Activated naive CD8-positive, alpha-beta T cell (primary cell): Measurements from ENCODE around the gene FANK1.
"Not testable (repeated sequence)": the region's sequence is repeated elsewhere in the genome, so short reads cannot be mapped to it uniquely, and the experiment has no call there.

Experiments
- H3K27ac Mint-ChIP-seq: one replicate; pipeline ENCODE4 v1.8.0; 2021; ENCODE audit warnings: mixed read lengths
- H3K27me3 Mint-ChIP-seq: one replicate; pipeline ENCODE4 v1.8.0; 2021; ENCODE audit warnings: mixed read lengths
- H3K36me3 Mint-ChIP-seq: one replicate; pipeline ENCODE4 v1.8.0; 2021; ENCODE audit warnings: mixed read lengths
- H3K4me1 Mint-ChIP-seq: one replicate; pipeline ENCODE4 v1.8.0; 2021; ENCODE audit warnings: low read depth, mixed read lengths
- H3K4me3 Mint-ChIP-seq: one replicate; pipeline ENCODE4 v1.8.0; 2021; ENCODE audit warnings: mild to moderate bottlenecking, mixed read lengths
- H3K9me3 Mint-ChIP-seq: one replicate; pipeline ENCODE4 v1.8.0; 2021; ENCODE audit warnings: low read depth, mixed read lengths

The FANK1 gene

GRCh38 chr10:125907598-125907997 is 11.2 kb downstream of the FANK1 start:
- H3K27me3 Mint-ChIP-seq, H3K36me3 Mint-ChIP-seq, H3K9me3 Mint-ChIP-seq, H3K27ac Mint-ChIP-seq, H3K4me3 Mint-ChIP-seq, H3K4me1 Mint-ChIP-seq: not testable (repeated sequence)

- H3K27ac Mint-ChIP-seq, H3K4me3 Mint-ChIP-seq, H3K36me3 Mint-ChIP-seq: not testable (repeated sequence)
These were observed 12.4 kb downstream of the FANK1 start for GRCh38 chr10:125908813-125909212.

GRCh38 chr10:125909491-125909890 is 13.1 kb downstream of the FANK1 start:
- H3K27me3 Mint-ChIP-seq, H3K9me3 Mint-ChIP-seq, H3K27ac Mint-ChIP-seq, H3K36me3 Mint-ChIP-seq, H3K4me1 Mint-ChIP-seq, H3K4me3 Mint-ChIP-seq: not testable (repeated sequence)

More at GRCh38 chr10:125908813-125909212, 12.4 kb downstream of the FANK1 start:
- not testable (repeated sequence) for H3K27me3 Mint-ChIP-seq, H3K9me3 Mint-ChIP-seq, H3K4me1 Mint-ChIP-seq

- Mint-ChIP-seq H3K9me3 (no peaks in the 10 kb centered on the region), H3K27me3 (no peaks in the 10 kb centered on the region), H3K4me1 (no peaks in the 10 kb centered on the region), H3K27ac (no peak overlapping the region), H3K36me3 (peaks cover 3% of the 10 kb centered on the region), H3K4me3 (no peak overlapping the region)
These were observed 14.8 kb downstream of the FANK1 start for GRCh38 chr10:125911145-125911544.

GRCh38 chr10:125911990-125912389 is 15.6 kb downstream of the FANK1 start:
- Mint-ChIP-seq H3K27ac (no peak overlapping the region), H3K4me3 (no peak overlapping the region), H3K9me3 (no peaks in the 10 kb centered on the region), H3K4me1 (no peaks in the 10 kb centered on the region), H3K36me3 (peaks cover 3% of the 10 kb centered on the region), H3K27me3 (no peaks in the 10 kb centered on the region)

GRCh38 chr10:125913277-125913676 is 16.9 kb downstream of the FANK1 start:
- H3K27me3 Mint-ChIP-seq, H3K4me1 Mint-ChIP-seq, H3K36me3 Mint-ChIP-seq, H3K4me3 Mint-ChIP-seq, H3K9me3 Mint-ChIP-seq, H3K27ac Mint-ChIP-seq: not testable (repeated sequence)

- Mint-ChIP-seq H3K36me3 (no peaks in the 10 kb centered on the region), H3K9me3 (no peaks in the 10 kb centered on the region), H3K4me1 (no peaks in the 10 kb centered on the region), H3K27me3 (no peaks in the 10 kb centered on the region), H3K4me3 (no peak overlapping the region), H3K27ac (no peak overlapping the region)
These were observed 20.6 kb downstream of the FANK1 start for GRCh38 chr10:125916977-125917376.

- H3K27ac Mint-ChIP-seq, H3K36me3 Mint-ChIP-seq, H3K4me1 Mint-ChIP-seq, H3K9me3 Mint-ChIP-seq, H3K27me3 Mint-ChIP-seq, H3K4me3 Mint-ChIP-seq: not testable (repeated sequence)
These were observed 21.5 kb downstream of the FANK1 start for GRCh38 chr10:125917704-125918361.

- H3K4me1 Mint-ChIP-seq, H3K27ac Mint-ChIP-seq, H3K4me3 Mint-ChIP-seq, H3K9me3 Mint-ChIP-seq, H3K36me3 Mint-ChIP-seq, H3K27me3 Mint-ChIP-seq: not testable (repeated sequence)
These were observed 25.4 kb downstream of the FANK1 start for GRCh38 chr10:125921643-125922306.

- Mint-ChIP-seq H3K9me3 (no peaks in the 10 kb centered on the region), H3K27ac (no peak overlapping the region), H3K4me3 (no peak overlapping the region), H3K4me1 (no peaks in the 10 kb centered on the region), H3K36me3 (no peaks in the 10 kb centered on the region), H3K27me3 (no peaks in the 10 kb centered on the region)
These were observed 29.0 kb downstream of the FANK1 start for GRCh38 chr10:125925262-125925834.

GRCh38 chr10:125926247-125926646 is 29.9 kb downstream of the FANK1 start:
- Mint-ChIP-seq H3K27ac (no peak overlapping the region), H3K36me3 (no peaks in the 10 kb centered on the region), H3K9me3 (no peaks in the 10 kb centered on the region), H3K4me1 (no peaks in the 10 kb centered on the region), H3K27me3 (no peaks in the 10 kb centered on the region), H3K4me3 (no peak overlapping the region)

- H3K4me1 Mint-ChIP-seq, H3K9me3 Mint-ChIP-seq, H3K27ac Mint-ChIP-seq, H3K27me3 Mint-ChIP-seq, H3K36me3 Mint-ChIP-seq, H3K4me3 Mint-ChIP-seq: not testable (repeated sequence)
These were observed 30.9 kb downstream of the FANK1 start for GRCh38 chr10:125927265-125927664.

GRCh38 chr10:125928928-125929585 is 32.7 kb downstream of the FANK1 start:
- peaks cover 9% of the 10 kb centered on the region for H3K9me3 Mint-ChIP-seq
- no peak overlapping the region for H3K27ac Mint-ChIP-seq
- no peaks in the 10 kb centered on the region for H3K36me3 Mint-ChIP-seq
- peaks cover 10% of the 10 kb centered on the region for H3K27me3 Mint-ChIP-seq
- no peaks in the 10 kb centered on the region for H3K4me1 Mint-ChIP-seq
- H3K4me3 Mint-ChIP-seq, result no peak overlapping the region

- peaks cover 12% of the 10 kb centered on the region for H3K27me3 Mint-ChIP-seq
- no peaks in the 10 kb centered on the region for H3K36me3 Mint-ChIP-seq
- H3K4me3 Mint-ChIP-seq, result no peak overlapping the region
- H3K27ac Mint-ChIP-seq, result no peak overlapping the region
- no peaks in the 10 kb centered on the region for H3K4me1 Mint-ChIP-seq
- H3K9me3 Mint-ChIP-seq, result peaks cover 9% of the 10 kb centered on the region
These were observed 33.3 kb downstream of the FANK1 start for GRCh38 chr10:125929618-125930017.

GRCh38 chr10:125933693-125934092 is 37.3 kb downstream of the FANK1 start:
- Mint-ChIP-seq H3K27me3 (peaks cover 24% of the 10 kb centered on the region), H3K4me1 (no peaks in the 10 kb centered on the region), H3K9me3 (peaks cover 9% of the 10 kb centered on the region), H3K36me3 (no peaks in the 10 kb centered on the region), H3K4me3 (no peak overlapping the region), H3K27ac (no peak overlapping the region)
